Endothelial cell of umbilical vein (primary cell): ENCODE measurements around the gene LRRC37B. TPM values are rescaled to one million over a fixed set of nuclear protein-coding genes. Genes with fewer than 3 reads are reported as not detected.
"Not testable (repeated sequence)": the region's sequence is repeated elsewhere in the genome, so short reads cannot be mapped to it uniquely, and the experiment has no call there.

Experiments
- BruUV-seq: library from RNA; stranded (reverse); fragments of 400-500 nt; replicated peaks from 2 replicates; lab custom pipeline; 2021; lab: Mats Ljungman, UMichigan
- CTCF ChIA-PET: fragments of 300-600, 350-600 bp; sonication (Branson Sonifier 250); formaldehyde crosslinking; loops from one replicate; lab custom pipeline; 2021; ENCODE audit warnings: antibody characterized with exemption, inconsistent platforms; lab: Charles Lee
- POLR2A ChIA-PET: fragments of 300-600, 350-600 bp; sonication (Branson Sonifier 250); formaldehyde crosslinking; loops from one replicate; lab custom pipeline; 2021; ENCODE audit warnings: antibody characterized with exemption, inconsistent platforms; lab: Charles Lee
- DNase-seq: peaks from one replicate; pipeline ENCODE4 v3.0.0-alpha.2; 2011; ENCODE audit warnings: low read depth, low spot score
- FAIRE-seq: peaks from 2 replicates; lab custom pipeline; 2011; peaks lifted over from hg19 to GRCh38; lab: Jason Lieb, UNC
- H2AFZ ChIP-seq: 2 replicates; pipeline ENCODE4 v1.6.0; 2012; ENCODE audit warnings: low read depth, low read length, control low read depth, inconsistent platforms
- H3K27ac ChIP-seq: 2 replicates; pipeline ENCODE4 v1.5.1; 2011; ENCODE audit warnings: low read depth, mild to moderate bottlenecking, control low read depth, low read length, moderate library complexity; ENCODE audit not compliant: insufficient read depth
- H3K27me3 ChIP-seq, 2 experiments: 2 replicates each; pipeline versions ENCODE4 v1.6.0 to v1.6.1; 2011; ENCODE audit warnings: low read length in 2 of 2, mixed read lengths in 1 of 2; ENCODE audit not compliant: control insufficient read depth in 2 of 2, insufficient read depth in 2 of 2
- H3K36me3 ChIP-seq, 2 experiments: 2 replicates in 1 of 2; 3 replicates in 1 of 2; pipeline ENCODE4 v1.5.1; 2011; ENCODE audit warnings: low read length in 2 of 2, mild to moderate bottlenecking in 1 of 2, moderate library complexity in 1 of 2; ENCODE audit not compliant: control insufficient read depth in 2 of 2, insufficient read depth in 2 of 2; ENCODE audit errors: extremely low read depth in 1 of 2
- H3K4me1 ChIP-seq: 3 replicates; pipeline ENCODE4 v1.5.1; 2011; ENCODE audit warnings: mild to moderate bottlenecking, low read length; ENCODE audit not compliant: control insufficient read depth, insufficient read depth; ENCODE audit errors: extremely low read depth
- H3K4me2 ChIP-seq: 2 replicates; pipeline ENCODE4 v1.6.1; 2011; ENCODE audit warnings: low read length, control low read depth, mixed read lengths; ENCODE audit not compliant: insufficient read depth
- H3K4me3 ChIP-seq, 3 experiments: fragments of 200-600 bp in 1 of 3; sonication (generic), shearing (Covaris generic) in 1 of 3; replicated peaks in 1 of 3; 2 replicates each; pipeline ENCODE4 v1.5.1; 2011 to 2016; ENCODE audit warnings: control low read depth in 3 of 3, low read length in 3 of 3, mild to moderate bottlenecking in 2 of 3, inconsistent platforms in 1 of 3, low read depth in 1 of 3, moderate library complexity in 1 of 3; ENCODE audit not compliant: insufficient read depth in 1 of 3
- H3K79me2 ChIP-seq: 2 replicates; pipeline ENCODE4 v1.6.0; 2012; ENCODE audit warnings: low read length, inconsistent platforms; ENCODE audit not compliant: control insufficient read depth, insufficient read depth
- H3K9ac ChIP-seq: replicated peaks from 2 replicates; pipeline ENCODE3; 2011; ENCODE audit warnings: low read length, control low read depth; ENCODE audit not compliant: insufficient read depth; ENCODE audit errors: extremely low read depth
- H3K9me1 ChIP-seq: replicated peaks from 3 replicates; pipeline ENCODE4 v1.6.0; 2011; ENCODE audit warnings: mild to moderate bottlenecking, low read length; ENCODE audit not compliant: control insufficient read depth, insufficient read depth; ENCODE audit errors: extremely low read depth
- H3K9me3 ChIP-seq: replicated peaks from 2 replicates; pipeline ENCODE4 v1.5.1; 2012; ENCODE audit warnings: low read length, inconsistent platforms; ENCODE audit not compliant: control insufficient read depth, insufficient read depth
- H4K20me1 ChIP-seq: replicated peaks from 2 replicates; pipeline ENCODE3; 2011; ENCODE audit warnings: mild to moderate bottlenecking, low read length; ENCODE audit not compliant: control insufficient read depth, insufficient read depth; ENCODE audit errors: extremely low read depth
- EZH2 ChIP-seq: IDR thresholded peaks from 2 replicates; pipeline ENCODE4 v1.6.1; 2012; ENCODE audit warnings: borderline replicate concordance, low read depth, mild to moderate bottlenecking, moderate library complexity, low read length, inconsistent platforms; ENCODE audit not compliant: severe bottlenecking
- FOS ChIP-seq: IDR thresholded peaks from 2 replicates; pipeline ENCODE4 v1.6.1; 2011; ENCODE audit warnings: mild to moderate bottlenecking, low read length, moderate library complexity, borderline replicate concordance; ENCODE audit not compliant: insufficient read depth
- GATA2 ChIP-seq: IDR thresholded peaks from 2 replicates; pipeline ENCODE4 v1.7.0; 2011; ENCODE audit warnings: low read depth, mild to moderate bottlenecking, moderate library complexity, mixed read lengths, low read length; ENCODE audit not compliant: insufficient read length, insufficient read depth
- JUN ChIP-seq: IDR thresholded peaks from 2 replicates; pipeline ENCODE4 v1.6.1; 2011; ENCODE audit warnings: borderline replicate concordance, low read depth; ENCODE audit not compliant: insufficient read length, insufficient read depth
- MYC ChIP-seq: IDR thresholded peaks from one replicate; pipeline ENCODE4 v1.6.1; 2011; ENCODE audit warnings: mild to moderate bottlenecking, low read depth, low read length
- POLR2A ChIP-seq: IDR thresholded peaks from 2 replicates; pipeline ENCODE4 v1.6.1; 2012; ENCODE audit warnings: low read depth, mild to moderate bottlenecking, control low read depth, low read length
- POLR2AphosphoS5 ChIP-seq: IDR thresholded peaks from 2 replicates; pipeline ENCODE4 v1.6.1; 2012; ENCODE audit warnings: low read depth, mild to moderate bottlenecking, control low read depth, low read length, moderate library complexity; ENCODE audit not compliant: insufficient read depth
- dilution Hi-C: fragments of 300-500 bp; cut with MboI; formaldehyde crosslinking; loops from one replicate; pipeline ENCODE4 v1.15.0; 2019; ENCODE audit warnings: low sequenced_read_pairs; ENCODE audit not compliant: extremely low pct_ligation_motif_present
- intact Hi-C: fragments of 100-400 bp; cut with micrococcal nuclease; formaldehyde crosslinking; loops from one replicate; pipeline ENCODE4 v1.10.0; 2022
- polyA plus RNA-seq, 4 experiments: library from polyadenylated mRNA; depleted of rRNA in 3 of 4; stranded (reverse) in 3 of 4; unstranded in 1 of 4; fragments of >200 nt; gene quantifications; 2 replicates each; pipeline versions ENCODE4 v1.2.1 to v1.2.3, GENCODE V29; 2011 to 2012; ENCODE audit warnings: missing spikeins in 1 of 4
- total RNA-seq: library from RNA; stranded (reverse); gene quantifications from 2 replicates; pipeline ENCODE4 v1.2.3, GENCODE V29; 2021
- TF ChIP-seq, protein P1 (sequence below), 2 donors: IDR thresholded peaks; 1 replicate in 1 of 2; 2 replicates in 1 of 2; pipeline ENCODE4 v1.5.1; 2011; ENCODE audit warnings: low read length in 2 of 2, mild to moderate bottlenecking in 2 of 2, moderate library complexity in 2 of 2, control low read depth in 1 of 2, inconsistent platforms in 1 of 2, low read depth in 1 of 2; ENCODE audit not compliant: insufficient read depth in 1 of 2; ENCODE audit errors: extremely low read depth in 1 of 2
- TF ChIP-seq, protein P2 (sequence below): IDR thresholded peaks from 2 replicates; pipeline ENCODE4 v1.6.1; 2011; ENCODE audit not compliant: insufficient read depth, insufficient read length

Gene LRRC37B
- total and polyA plus RNA-seq, 2 donors (not counting 3 experiments of a cell fraction or from before 2014, with no cell fraction given), result 12.9 to 22.5 TPM

DNA sequence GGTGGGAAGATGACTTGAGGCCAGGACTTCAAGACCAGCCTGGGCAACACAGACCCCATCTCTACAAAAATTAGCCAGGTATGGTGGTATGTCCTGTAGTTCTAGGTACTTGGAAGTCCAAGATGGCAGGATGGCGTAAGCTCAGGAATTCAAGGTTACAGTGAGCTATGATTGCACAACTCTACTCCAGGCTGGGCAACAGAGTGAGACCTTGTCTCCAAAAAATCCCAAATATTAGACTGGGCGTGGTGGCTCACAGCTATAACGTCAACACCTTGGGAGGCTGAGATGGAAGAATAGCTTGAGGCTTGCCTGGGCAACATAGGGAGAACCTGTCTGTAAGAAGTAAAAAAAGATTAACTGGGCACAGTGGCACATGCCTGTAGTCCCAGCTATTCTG, 39.5 kb upstream of the LRRC37B start:
- no peaks in the 10 kb centered on the region for H3K9me1 ChIP-seq
- POLR2A ChIA-PET, result no interaction called here
- no peak overlapping the region for H3K9ac ChIP-seq
- FAIRE-seq (no peak), DNase-seq (no peak)
- peaks cover 5% of the 10 kb centered on the region for H3K79me2 ChIP-seq
- H3K4me2 ChIP-seq, result no peak overlapping the region
- CTCF ChIA-PET, result interaction anchor here (1.1 kb wide), 1 partner anchor 39 kb away, joined by 3 read pairs; the partner anchor contains the start of gene LRRC37B
- TF ChIP-seq JUN (no peak), MYC (no peak), POLR2A (no peak), GATA2 (no peak), POLR2AphosphoS5 (no peak), EZH2 (no peak), FOS (no peak)
- TF ChIP-seq, protein P1, sequence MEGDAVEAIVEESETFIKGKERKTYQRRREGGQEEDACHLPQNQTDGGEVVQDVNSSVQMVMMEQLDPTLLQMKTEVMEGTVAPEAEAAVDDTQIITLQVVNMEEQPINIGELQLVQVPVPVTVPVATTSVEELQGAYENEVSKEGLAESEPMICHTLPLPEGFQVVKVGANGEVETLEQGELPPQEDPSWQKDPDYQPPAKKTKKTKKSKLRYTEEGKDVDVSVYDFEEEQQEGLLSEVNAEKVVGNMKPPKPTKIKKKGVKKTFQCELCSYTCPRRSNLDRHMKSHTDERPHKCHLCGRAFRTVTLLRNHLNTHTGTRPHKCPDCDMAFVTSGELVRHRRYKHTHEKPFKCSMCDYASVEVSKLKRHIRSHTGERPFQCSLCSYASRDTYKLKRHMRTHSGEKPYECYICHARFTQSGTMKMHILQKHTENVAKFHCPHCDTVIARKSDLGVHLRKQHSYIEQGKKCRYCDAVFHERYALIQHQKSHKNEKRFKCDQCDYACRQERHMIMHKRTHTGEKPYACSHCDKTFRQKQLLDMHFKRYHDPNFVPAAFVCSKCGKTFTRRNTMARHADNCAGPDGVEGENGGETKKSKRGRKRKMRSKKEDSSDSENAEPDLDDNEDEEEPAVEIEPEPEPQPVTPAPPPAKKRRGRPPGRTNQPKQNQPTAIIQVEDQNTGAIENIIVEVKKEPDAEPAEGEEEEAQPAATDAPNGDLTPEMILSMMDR (IDR thresholded peaks at IDR 0.05; ENCODE audit: extremely low read depth in 1 of 2, insufficient read depth in 1 of 2, low read depth in 1 of 2, low read length in 2 of 2), result no peak
- TF ChIP-seq, protein P2, sequence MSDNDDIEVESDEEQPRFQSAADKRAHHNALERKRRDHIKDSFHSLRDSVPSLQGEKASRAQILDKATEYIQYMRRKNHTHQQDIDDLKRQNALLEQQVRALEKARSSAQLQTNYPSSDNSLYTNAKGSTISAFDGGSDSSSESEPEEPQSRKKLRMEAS, result no peak
- dilution Hi-C loops, result no loop called here
- H3K27me3 ChIP-seq, result no peaks in the 10 kb centered on the region
- intact Hi-C loops, result no loop called here
- no peak overlapping the region for H2AFZ ChIP-seq
- H3K27ac ChIP-seq, result no peak overlapping the region
- no peaks in the 10 kb centered on the region for H3K4me1 ChIP-seq
- no peaks in the 10 kb centered on the region for H4K20me1 ChIP-seq
- H3K4me3 ChIP-seq, result no peak overlapping the region
- BruUV-seq, result no TSS peak
- no peaks in the 10 kb centered on the region for H3K9me3 ChIP-seq
- H3K36me3 ChIP-seq, result peaks cover 0 to 2% of the 10 kb centered on the region in 2 experiments

DNA sequence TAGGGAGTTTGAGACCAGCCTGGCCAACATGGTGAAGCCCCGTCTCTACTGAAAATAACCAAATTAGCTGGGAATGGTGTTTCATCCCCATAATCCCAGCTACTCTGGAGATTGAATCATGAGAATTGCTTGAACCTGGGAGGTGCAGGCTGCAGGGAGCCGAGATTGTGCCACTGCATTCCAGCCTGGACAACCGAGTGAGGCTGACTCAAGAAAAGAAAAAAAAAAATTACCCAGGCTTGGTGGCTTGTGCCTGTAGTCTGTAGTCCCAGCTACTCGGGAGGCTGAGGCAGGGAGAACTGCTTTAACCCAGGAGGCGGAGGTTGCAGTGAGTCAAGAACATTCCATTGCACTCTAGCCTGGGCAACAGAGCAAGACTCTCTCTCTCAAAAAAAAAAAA, 36.8 kb upstream of the LRRC37B start:
- H3K9me1 ChIP-seq, H3K9ac ChIP-seq, H3K4me3 ChIP-seq, H2AFZ ChIP-seq, intact Hi-C loops, H3K79me2 ChIP-seq, H3K4me2 ChIP-seq, dilution Hi-C loops, H4K20me1 ChIP-seq, H3K36me3 ChIP-seq, FAIRE-seq, DNase-seq, POLR2A ChIA-PET, H3K27ac ChIP-seq, H3K27me3 ChIP-seq, BruUV-seq, H3K9me3 ChIP-seq, H3K4me1 ChIP-seq: not testable (repeated sequence)
- CTCF ChIA-PET, result interaction anchor here (0.6 kb wide), 1 partner anchor 28 kb away, joined by 4 read pairs; no protein-coding TSS in a partner anchor
